Measurements from ENCODE around the gene POLK.
"Not testable (repeated sequence)": the region's sequence is repeated elsewhere in the genome, so short reads cannot be mapped to it uniquely, and the experiment has no call there.

POLK gene

DNA sequence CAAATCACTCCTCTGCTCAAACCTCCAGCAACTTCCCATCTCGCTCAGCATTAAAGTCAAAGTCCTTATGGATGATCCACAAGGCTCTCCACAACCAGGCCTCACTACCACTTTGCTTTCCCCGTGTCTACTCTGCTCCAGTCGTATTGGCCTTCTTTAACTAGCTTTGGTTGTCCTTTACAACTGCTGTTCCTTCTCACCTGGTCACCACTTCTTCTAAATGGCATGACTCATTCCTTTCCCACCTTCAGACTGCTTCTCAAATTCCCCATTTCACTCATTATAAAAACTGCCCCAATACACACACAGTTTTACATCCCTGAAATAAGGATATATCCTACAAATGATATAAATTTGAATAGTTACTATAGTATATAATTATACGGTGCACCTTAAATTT lies 30.7 kb upstream of the POLK start:
- no peaks in the 10 kb centered on the region for H3K36me3 ChIP-seq (ENCODE audit: control insufficient read depth in 2 of 2, insufficient read depth in 2 of 2, low read length in 2 of 2)
- no peaks in the 10 kb centered on the region for H3K9me3 ChIP-seq (ENCODE audit: control insufficient read depth in 2 of 2, low read length in 2 of 2)
- H3K9ac ChIP-seq (ENCODE audit: low read length in 2 of 2): no peak overlapping the region
- H3K27me3 ChIP-seq (ENCODE audit: control insufficient read depth in 1 of 2, insufficient read depth in 2 of 2, low read length in 2 of 2): no peaks in the 10 kb centered on the region
- no peaks in the 10 kb centered on the region for H3K4me1 ChIP-seq (ENCODE audit: control insufficient read depth, insufficient read depth, low read length)
- H3K27ac ChIP-seq (ENCODE audit: low read length): no peak overlapping the region
- H3K4me3 ChIP-seq (ENCODE audit: low read length in 2 of 2): no peak overlapping the region

DNA sequence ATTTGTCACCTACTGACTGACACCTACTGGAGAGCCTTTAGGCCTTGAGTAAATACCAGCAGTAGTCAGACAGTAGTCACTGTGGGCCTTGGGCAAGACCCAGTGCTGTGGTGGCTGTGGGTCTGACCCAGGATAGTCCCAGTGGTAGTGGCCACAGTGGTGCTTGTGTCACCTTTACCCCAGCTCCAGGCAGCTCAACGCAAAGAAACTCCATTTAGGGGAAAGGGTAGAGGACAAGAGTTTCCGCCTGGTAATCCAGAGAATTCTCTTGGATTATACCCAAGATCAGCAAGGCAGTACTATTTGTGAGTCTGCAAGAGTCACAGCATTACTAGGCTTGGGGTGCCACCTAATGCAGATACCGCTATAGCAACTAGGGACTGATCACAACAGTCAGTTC lies 29.2 kb upstream of the POLK start:
- Histone ChIP-seq H3K27ac (ENCODE audit: low read length) (no peak overlapping the region), H3K36me3 (ENCODE audit: control insufficient read depth in 2 of 2, insufficient read depth in 2 of 2, low read length in 2 of 2) (no peaks in the 10 kb centered on the region), H3K9me3 (ENCODE audit: control insufficient read depth in 2 of 2, low read length in 2 of 2) (no peaks in the 10 kb centered on the region), H3K27me3 (ENCODE audit: control insufficient read depth in 1 of 2, insufficient read depth in 2 of 2, low read length in 2 of 2) (no peaks in the 10 kb centered on the region), H3K9ac (ENCODE audit: low read length in 2 of 2) (no peak overlapping the region), H3K4me1 (ENCODE audit: control insufficient read depth, insufficient read depth, low read length) (no peaks in the 10 kb centered on the region), H3K4me3 (ENCODE audit: low read length in 2 of 2) (no peak overlapping the region)

DNA sequence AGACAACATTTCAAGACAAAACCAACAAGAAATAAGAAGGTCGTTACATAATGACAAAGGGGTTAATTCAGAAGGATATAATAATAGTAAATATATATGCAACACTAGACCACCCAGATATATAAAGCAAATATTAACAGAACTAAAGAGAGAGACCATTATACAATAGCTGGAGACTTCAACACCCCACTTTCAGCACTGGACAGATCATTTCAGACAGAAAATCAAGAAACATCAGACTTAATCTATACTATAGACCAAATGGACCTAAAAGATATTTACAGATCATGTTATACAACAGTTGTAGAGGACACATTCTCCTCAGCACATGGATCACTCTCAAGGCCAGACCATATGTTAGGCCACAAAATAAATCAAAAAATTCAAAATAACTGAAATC lies 27.1 kb upstream of the POLK start:
- H3K9me3 ChIP-seq (ENCODE audit: control insufficient read depth in 2 of 2, low read length in 2 of 2): no peaks in the 10 kb centered on the region
- no peaks in the 10 kb centered on the region for H3K27me3 ChIP-seq (ENCODE audit: control insufficient read depth in 1 of 2, insufficient read depth in 2 of 2, low read length in 2 of 2)
- no peaks in the 10 kb centered on the region for H3K4me1 ChIP-seq (ENCODE audit: control insufficient read depth, insufficient read depth, low read length)
- no peak overlapping the region for H3K27ac ChIP-seq (ENCODE audit: low read length)
- no peak overlapping the region for H3K4me3 ChIP-seq (ENCODE audit: low read length in 2 of 2)
- H3K36me3 ChIP-seq (ENCODE audit: control insufficient read depth in 2 of 2, insufficient read depth in 2 of 2, low read length in 2 of 2): no peaks in the 10 kb centered on the region
- H3K9ac ChIP-seq (ENCODE audit: low read length in 2 of 2): no peak overlapping the region

DNA sequence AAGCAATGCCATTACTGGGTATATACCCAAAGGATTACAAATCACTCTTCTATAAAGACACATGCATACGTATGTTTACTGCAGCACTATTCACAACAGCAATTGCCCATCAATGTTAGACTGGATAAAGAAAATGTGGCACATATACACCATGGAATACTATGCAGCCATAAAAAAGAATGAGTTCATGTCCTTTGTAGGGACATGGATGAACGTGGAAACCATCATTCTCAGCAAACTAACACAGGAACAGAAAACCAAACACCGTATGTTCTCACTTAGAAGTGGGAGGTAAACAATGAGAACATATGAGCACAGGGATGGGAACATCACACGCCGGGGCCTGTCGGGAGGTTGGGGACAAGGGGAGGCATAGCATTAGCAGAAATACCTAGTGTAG lies 21.8 kb upstream of the POLK start:
- not testable (repeated sequence) for H3K27ac ChIP-seq (ENCODE audit: low read length); H3K27me3 ChIP-seq (ENCODE audit: control insufficient read depth in 1 of 2, insufficient read depth in 2 of 2, low read length in 2 of 2); H3K9ac ChIP-seq (ENCODE audit: low read length in 2 of 2)

DNA sequence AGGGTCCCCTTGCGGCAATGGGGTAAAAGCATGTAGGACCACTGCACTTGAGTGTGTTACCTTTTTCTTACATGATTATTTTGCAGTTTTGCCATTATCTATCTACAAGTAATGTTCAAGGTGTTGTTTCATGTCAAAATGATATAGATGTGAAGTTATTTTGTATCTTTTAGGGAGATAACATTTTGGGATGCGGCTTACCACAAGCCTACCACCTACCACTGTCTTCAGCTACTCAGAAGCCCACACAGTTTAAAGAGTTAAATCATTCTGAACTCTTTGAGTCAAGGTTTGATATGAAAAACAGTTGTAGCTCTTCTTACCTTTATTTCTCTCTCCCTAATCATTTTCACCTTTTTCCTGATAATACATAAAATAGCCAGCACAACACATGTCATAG lies 20.1 kb upstream of the POLK start:
- Histone ChIP-seq H3K27me3 (ENCODE audit: control insufficient read depth in 1 of 2, insufficient read depth in 2 of 2, low read length in 2 of 2) (no peaks in the 10 kb centered on the region), H3K4me3 (ENCODE audit: low read length in 2 of 2) (no peak overlapping the region), H3K27ac (ENCODE audit: low read length) (no peak overlapping the region), H3K36me3 (ENCODE audit: control insufficient read depth in 2 of 2, insufficient read depth in 2 of 2, low read length in 2 of 2) (peaks cover 0 to 6% of the 10 kb centered on the region in 2 donors), H3K9me3 (ENCODE audit: control insufficient read depth in 2 of 2, low read length in 2 of 2) (no peaks in the 10 kb centered on the region), H3K9ac (ENCODE audit: low read length in 2 of 2) (no peak overlapping the region), H3K4me1 (ENCODE audit: control insufficient read depth, insufficient read depth, low read length) (no peaks in the 10 kb centered on the region)

More for the DNA sequence above, 21.8 kb upstream of the POLK start:
- not testable (repeated sequence) for H3K36me3 ChIP-seq (ENCODE audit: control insufficient read depth in 2 of 2, insufficient read depth in 2 of 2, low read length in 2 of 2); H3K4me1 ChIP-seq (ENCODE audit: control insufficient read depth, insufficient read depth, low read length); H3K9me3 ChIP-seq (ENCODE audit: control insufficient read depth in 2 of 2, low read length in 2 of 2); H3K4me3 ChIP-seq (ENCODE audit: low read length in 2 of 2)

DNA sequence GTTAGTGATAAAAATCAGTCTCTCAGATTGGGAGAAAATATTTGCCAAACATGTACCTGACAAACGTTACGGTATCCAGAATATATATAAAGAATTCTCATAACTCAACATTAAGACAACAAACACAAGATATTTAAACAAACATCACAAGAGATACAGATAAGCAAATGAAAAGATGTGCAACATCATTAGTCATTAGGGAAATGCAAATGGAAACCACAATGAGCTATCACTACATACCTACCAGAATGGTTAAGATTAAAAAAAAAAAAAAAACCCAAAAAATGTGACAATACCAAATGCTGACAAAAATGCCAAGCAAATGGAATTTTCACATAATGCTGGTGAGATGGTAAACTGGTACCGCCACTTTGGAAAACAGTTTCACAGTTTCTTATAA lies 15.7 kb upstream of the POLK start:
- no peaks in the 10 kb centered on the region for H3K9me3 ChIP-seq (ENCODE audit: control insufficient read depth in 2 of 2, low read length in 2 of 2)
- H3K27me3 ChIP-seq (ENCODE audit: control insufficient read depth in 1 of 2, insufficient read depth in 2 of 2, low read length in 2 of 2): no peaks in the 10 kb centered on the region
- no peak overlapping the region for H3K9ac ChIP-seq (ENCODE audit: low read length in 2 of 2)
- H3K4me3 ChIP-seq (ENCODE audit: low read length in 2 of 2): no peak overlapping the region
- H3K4me1 ChIP-seq (ENCODE audit: control insufficient read depth, insufficient read depth, low read length): no peaks in the 10 kb centered on the region
- H3K27ac ChIP-seq (ENCODE audit: low read length): no peak overlapping the region
- peaks cover 0 to 6% of the 10 kb centered on the region in 2 donors for H3K36me3 ChIP-seq (ENCODE audit: control insufficient read depth in 2 of 2, insufficient read depth in 2 of 2, low read length in 2 of 2)

DNA sequence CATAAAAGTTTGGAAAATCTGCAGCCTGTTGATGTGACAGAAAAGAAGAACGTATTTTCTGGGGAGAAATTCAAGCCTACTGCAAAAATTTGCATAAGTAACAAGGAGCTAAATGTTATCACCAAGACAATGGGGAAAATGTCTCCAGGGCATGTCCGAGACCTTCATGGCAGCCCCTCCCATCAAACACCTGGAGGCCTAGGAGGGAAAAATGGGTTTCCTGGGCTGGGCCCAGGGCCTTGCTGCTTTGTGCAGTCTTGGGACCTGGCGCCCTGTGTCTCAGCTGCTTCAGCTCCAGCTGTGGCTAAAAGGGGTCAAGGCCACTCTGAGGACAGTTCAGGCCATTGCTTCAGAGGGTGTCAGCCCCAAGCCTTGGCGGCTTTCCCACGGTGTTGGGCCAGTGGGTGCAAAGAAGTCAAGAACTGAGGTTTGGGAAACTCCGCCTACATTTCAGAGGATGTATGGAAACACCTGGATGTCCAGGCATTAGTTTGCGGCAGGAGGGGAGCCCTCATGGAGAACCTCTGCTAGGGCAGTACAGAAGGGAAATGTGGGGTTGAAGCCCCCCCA lies 13.4 kb upstream of the POLK start:
- no peak overlapping the region for H3K9ac ChIP-seq (ENCODE audit: low read length in 2 of 2)
- no peaks in the 10 kb centered on the region for H3K36me3 ChIP-seq (ENCODE audit: control insufficient read depth in 2 of 2, insufficient read depth in 2 of 2, low read length in 2 of 2)
- no peaks in the 10 kb centered on the region for H3K4me1 ChIP-seq (ENCODE audit: control insufficient read depth, insufficient read depth, low read length)
- no peaks in the 10 kb centered on the region for H3K9me3 ChIP-seq (ENCODE audit: control insufficient read depth in 2 of 2, low read length in 2 of 2)
- no peak overlapping the region for H3K4me3 ChIP-seq (ENCODE audit: low read length in 2 of 2)
- no peaks in the 10 kb centered on the region for H3K27me3 ChIP-seq (ENCODE audit: control insufficient read depth in 1 of 2, insufficient read depth in 2 of 2, low read length in 2 of 2)
- H3K27ac ChIP-seq (ENCODE audit: low read length): no peak overlapping the region

DNA sequence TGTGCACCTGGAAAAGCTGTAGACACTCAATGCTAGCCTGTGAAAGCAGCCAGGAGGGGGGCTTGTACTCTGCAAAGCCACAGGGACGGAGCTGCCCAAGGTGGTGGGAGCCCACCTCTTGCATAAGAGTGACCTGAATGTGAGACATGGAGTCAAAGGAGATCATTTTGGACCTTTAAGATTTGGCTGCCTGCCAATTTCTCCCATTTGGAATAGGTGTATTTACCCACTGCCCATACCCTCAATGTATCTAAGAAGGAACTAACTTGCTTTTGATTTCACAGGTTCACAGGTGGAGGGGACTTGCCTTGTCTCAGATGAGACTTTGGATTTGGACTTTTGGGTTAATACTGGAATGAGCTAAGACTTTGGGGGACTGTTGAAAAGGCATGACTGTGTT lies 12.8 kb upstream of the POLK start:
- not testable (repeated sequence) for H3K36me3 ChIP-seq (ENCODE audit: control insufficient read depth in 2 of 2, insufficient read depth in 2 of 2, low read length in 2 of 2); H3K9me3 ChIP-seq (ENCODE audit: control insufficient read depth in 2 of 2, low read length in 2 of 2); H3K27ac ChIP-seq (ENCODE audit: low read length); H3K4me1 ChIP-seq (ENCODE audit: control insufficient read depth, insufficient read depth, low read length); H3K9ac ChIP-seq (ENCODE audit: low read length in 2 of 2); H3K4me3 ChIP-seq (ENCODE audit: low read length in 2 of 2); H3K27me3 ChIP-seq (ENCODE audit: control insufficient read depth in 1 of 2, insufficient read depth in 2 of 2, low read length in 2 of 2)

DNA sequence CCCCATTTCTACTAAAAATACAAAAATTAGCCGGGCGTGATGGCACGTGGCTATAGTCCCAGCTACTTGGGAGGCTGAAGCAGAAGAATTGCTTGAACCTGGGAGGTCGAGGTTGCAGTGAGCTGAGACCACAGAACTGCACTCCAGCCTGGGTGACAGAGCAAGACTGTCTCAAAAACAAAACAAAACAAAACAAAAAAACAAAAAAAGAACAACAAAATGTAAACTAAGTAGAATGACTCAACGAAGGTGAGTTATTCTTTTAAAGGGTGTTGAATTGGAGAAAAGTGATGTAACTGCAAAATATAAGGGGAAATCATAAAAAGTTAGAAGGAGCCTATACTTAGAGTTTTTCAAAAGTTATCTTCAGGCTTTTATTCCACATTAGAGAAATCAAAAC lies 6.6 kb upstream of the POLK start:
- not testable (repeated sequence) for H3K9me3 ChIP-seq (ENCODE audit: control insufficient read depth in 2 of 2, low read length in 2 of 2); H3K4me1 ChIP-seq (ENCODE audit: control insufficient read depth, insufficient read depth, low read length)

DNA sequence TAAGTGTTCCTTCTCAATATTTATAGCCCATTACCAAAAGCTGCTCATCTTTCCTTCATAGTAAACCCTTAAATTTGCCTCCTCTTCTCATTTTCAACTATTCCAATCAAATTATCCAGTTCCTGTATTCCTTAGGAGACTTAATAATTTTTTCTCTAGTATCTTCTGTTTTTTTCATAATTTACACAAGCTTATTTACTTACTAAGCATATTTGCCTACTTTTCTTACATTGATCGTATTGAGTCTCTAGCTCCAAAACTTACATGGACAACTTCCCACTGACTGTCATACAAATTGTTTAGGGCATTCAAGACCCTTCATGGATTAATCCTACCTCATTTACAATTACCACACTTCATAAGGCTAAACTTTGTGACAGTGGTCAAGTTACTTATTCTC lies 3.9 kb upstream of the POLK start:
- no peak overlapping the region for H3K4me3 ChIP-seq (ENCODE audit: low read length in 2 of 2)
- no peaks in the 10 kb centered on the region for H3K36me3 ChIP-seq (ENCODE audit: control insufficient read depth in 2 of 2, insufficient read depth in 2 of 2, low read length in 2 of 2)
- H3K9ac ChIP-seq (ENCODE audit: low read length in 2 of 2): no peak overlapping the region
- H3K27ac ChIP-seq (ENCODE audit: low read length): no peak overlapping the region
- peaks cover 4% of the 10 kb centered on the region for H3K4me1 ChIP-seq (ENCODE audit: control insufficient read depth, insufficient read depth, low read length)
- H3K9me3 ChIP-seq (ENCODE audit: control insufficient read depth in 2 of 2, low read length in 2 of 2): no peaks in the 10 kb centered on the region
- no peaks in the 10 kb centered on the region for H3K27me3 ChIP-seq (ENCODE audit: control insufficient read depth in 1 of 2, insufficient read depth in 2 of 2, low read length in 2 of 2)

More for the DNA sequence above, 6.6 kb upstream of the POLK start:
- H3K27me3 ChIP-seq (ENCODE audit: control insufficient read depth in 1 of 2, insufficient read depth in 2 of 2, low read length in 2 of 2); H3K36me3 ChIP-seq (ENCODE audit: control insufficient read depth in 2 of 2, insufficient read depth in 2 of 2, low read length in 2 of 2); H3K27ac ChIP-seq (ENCODE audit: low read length); H3K9ac ChIP-seq (ENCODE audit: low read length in 2 of 2); H3K4me3 ChIP-seq (ENCODE audit: low read length in 2 of 2): not testable (repeated sequence)

DNA sequence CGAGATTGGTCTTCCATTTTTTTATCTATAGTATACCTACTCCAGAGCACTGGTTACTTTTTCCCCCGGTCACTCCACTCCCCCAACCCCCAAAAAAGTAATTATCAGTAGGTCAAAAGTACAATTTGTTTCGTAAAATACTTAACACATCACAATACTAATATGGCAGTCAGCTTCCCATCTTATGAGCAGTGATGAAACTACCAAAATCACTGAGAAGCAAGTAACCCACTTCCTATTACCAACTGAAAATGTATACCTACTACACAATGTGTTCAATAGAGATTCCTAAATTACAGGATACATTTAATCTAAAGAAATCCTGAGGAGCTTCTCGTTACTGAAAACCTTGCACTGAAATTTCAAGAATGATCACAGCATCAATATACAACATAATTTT lies 2.1 kb upstream of the POLK start:
- Histone ChIP-seq H3K4me3 (ENCODE audit: low read length in 2 of 2) (peak overlapping the region; percentile 89 to 94), H3K9ac (ENCODE audit: low read length in 2 of 2) (no peak overlapping the region), H3K27me3 (ENCODE audit: control insufficient read depth in 1 of 2, insufficient read depth in 2 of 2, low read length in 2 of 2) (no peaks in the 10 kb centered on the region), H3K9me3 (ENCODE audit: control insufficient read depth in 2 of 2, low read length in 2 of 2) (no peaks in the 10 kb centered on the region), H3K27ac (ENCODE audit: low read length) (no peak overlapping the region), H3K4me1 (ENCODE audit: control insufficient read depth, insufficient read depth, low read length) (peaks cover 5% of the 10 kb centered on the region), H3K36me3 (ENCODE audit: control insufficient read depth in 2 of 2, insufficient read depth in 2 of 2, low read length in 2 of 2) (no peaks in the 10 kb centered on the region)
